Measurements from ENCODE around the gene PCSK5. TPM values are rescaled to one million over a fixed set of nuclear protein-coding genes. Genes with fewer than 3 reads are reported as not detected.

The PCSK5 gene
- total and polyA plus RNA-seq, 4 donors, result 0.58 to 3.6 (median 0.82) TPM

- no peak overlapping the region for H3K9ac ChIP-seq (ENCODE audit: low read depth in 1 of 2, low read length in 2 of 2)
- no peak overlapping the region for H3K27ac ChIP-seq (ENCODE audit: low read depth in 1 of 2, low read length in 2 of 2)
- no peaks in the 10 kb centered on the region for H3K9me3 ChIP-seq (ENCODE audit: control insufficient read depth in 4 of 4, low read length in 3 of 4)
- DNase-seq (ENCODE audit: low spot score), result no peak
- no peaks in the 10 kb centered on the region for H3K27me3 ChIP-seq (ENCODE audit: control insufficient read depth in 4 of 4, insufficient read depth in 4 of 4, low read length in 3 of 4)
- H3K36me3 ChIP-seq (ENCODE audit: control insufficient read depth in 4 of 4, insufficient read depth in 3 of 4, low read depth in 1 of 4, low read length in 3 of 4), result no peaks in the 10 kb centered on the region
- WGBS, result 74% methylated on average over 5 of the region's 5 CpGs
- no peaks in the 10 kb centered on the region for H3K4me1 ChIP-seq (ENCODE audit: control insufficient read depth in 4 of 4, insufficient read depth in 4 of 4, low read length in 3 of 4)
- H3K4me3 ChIP-seq (ENCODE audit: low read depth in 1 of 3, low read length in 3 of 3), result no peak overlapping the region
- no peak for TF ChIP-seq REST (IDR thresholded peaks at IDR 0.05)
- no peak for TF ChIP-seq ATF3 (IDR thresholded peaks at IDR 0.05)
Observed at GRCh38 chr9:76137931-76138330, 247.5 kb downstream of the PCSK5 start.

- no peak for DNase-seq (ENCODE audit: low spot score)
- Histone ChIP-seq H3K9me3 (ENCODE audit: control insufficient read depth in 4 of 4, low read length in 3 of 4) (no peaks in the 10 kb centered on the region), H3K4me3 (ENCODE audit: low read depth in 1 of 3, low read length in 3 of 3) (no peak overlapping the region), H3K4me1 (ENCODE audit: control insufficient read depth in 4 of 4, insufficient read depth in 4 of 4, low read length in 3 of 4) (no peaks in the 10 kb centered on the region), H3K27me3 (ENCODE audit: control insufficient read depth in 4 of 4, insufficient read depth in 4 of 4, low read length in 3 of 4) (no peaks in the 10 kb centered on the region), H3K9ac (ENCODE audit: low read depth in 1 of 2, low read length in 2 of 2) (no peak overlapping the region), H3K36me3 (ENCODE audit: control insufficient read depth in 4 of 4, insufficient read depth in 3 of 4, low read depth in 1 of 4, low read length in 3 of 4) (no peaks in the 10 kb centered on the region), H3K27ac (ENCODE audit: low read depth in 1 of 2, low read length in 2 of 2) (no peak overlapping the region)
- TF ChIP-seq FOXA1 (IDR thresholded peaks at IDR 0.05), result no peak
- TF ChIP-seq TAF1 (conservative IDR thresholded peaks at IDR 0.05), result no peak
- no peak for TF ChIP-seq YY1 (IDR thresholded peaks at IDR 0.05)
- no peak for TF ChIP-seq RXRA (IDR thresholded peaks at IDR 0.05)
- TF ChIP-seq HNF4G (IDR thresholded peaks at IDR 0.05), result no peak
- 82% methylated on average over 4 of the region's 4 CpGs for WGBS
Observed at GRCh38 chr9:76138360-76138759, 247.9 kb downstream of the PCSK5 start.

- H3K27me3 ChIP-seq (ENCODE audit: control insufficient read depth in 4 of 4, insufficient read depth in 4 of 4, low read length in 3 of 4), result no peaks in the 10 kb centered on the region
- H3K4me3 ChIP-seq (ENCODE audit: low read depth in 1 of 3, low read length in 3 of 3), result no peak overlapping the region
- no peak for TF ChIP-seq REST (IDR thresholded peaks at IDR 0.05)
- TF ChIP-seq RAD21 (IDR thresholded peaks at IDR 0.05), result no peak
- TF ChIP-seq ZBTB33 (IDR thresholded peaks at IDR 0.05), result no peak
- no peak for TF ChIP-seq JUND (IDR thresholded peaks at IDR 0.05)
- TF ChIP-seq GABPA (IDR thresholded peaks at IDR 0.05 in 1 of 2, conservative IDR thresholded peaks at IDR 0.05 in 1 of 2), result no peak
- TF ChIP-seq SP1 (IDR thresholded peaks at IDR 0.05), result no peak
- TF ChIP-seq MAX (IDR thresholded peaks at IDR 0.05), result no peak
- no peak for TF ChIP-seq ATF3 (IDR thresholded peaks at IDR 0.05)
- TF ChIP-seq RXRA (IDR thresholded peaks at IDR 0.05), result no peak
- no peak for TF ChIP-seq YY1 (IDR thresholded peaks at IDR 0.05)
- TF ChIP-seq FOXA2 (IDR thresholded peaks at IDR 0.05), result no peak
- no peak for TF ChIP-seq NR2F2 (IDR thresholded peaks at IDR 0.05)
- no peak for TF ChIP-seq EGR1 (IDR thresholded peaks at IDR 0.05; ENCODE audit: low read depth in 2 of 2)
- TF ChIP-seq HNF4G (IDR thresholded peaks at IDR 0.05), result no peak
- TF ChIP-seq HNF4A (conservative IDR thresholded peaks at IDR 0.05), result no peak
- TF ChIP-seq TAF1 (conservative IDR thresholded peaks at IDR 0.05), result no peak
- 83% methylated on average over 5 of the region's 5 CpGs for WGBS
- H3K9ac ChIP-seq (ENCODE audit: low read depth in 1 of 2, low read length in 2 of 2), result no peak overlapping the region
- DNase-seq (ENCODE audit: low spot score), result no peak
- no peaks in the 10 kb centered on the region for H3K36me3 ChIP-seq (ENCODE audit: control insufficient read depth in 4 of 4, insufficient read depth in 3 of 4, low read depth in 1 of 4, low read length in 3 of 4)
- no peaks in the 10 kb centered on the region for H3K9me3 ChIP-seq (ENCODE audit: control insufficient read depth in 4 of 4, low read length in 3 of 4)
- no peaks in the 10 kb centered on the region for H3K4me1 ChIP-seq (ENCODE audit: control insufficient read depth in 4 of 4, insufficient read depth in 4 of 4, low read length in 3 of 4)
- no peak overlapping the region for H3K27ac ChIP-seq (ENCODE audit: low read depth in 1 of 2, low read length in 2 of 2)
Observed at GRCh38 chr9:76143834-76144233, 253.4 kb downstream of the PCSK5 start.
